Limb (tissue), 2 donors: Measurements from ENCODE around the gene DIAPH1.

Experiments
- DNase-seq, 2 donors: peaks; one replicate each; pipeline ENCODE4 v3.0.0-alpha.2; 2016; ENCODE audit errors: extremely low spot score in 2 of 2

The DIAPH1 gene

GRCh38 chr5:141618804-141619554, at the start of gene DIAPH1:
Gene DIAPH1, minus strand, starts transcription at chr5:141619000. Its CDS starts 86 bp downstream, at chr5:141618914.
- peak; percentile 94 to 99 for DNase-seq

GRCh38 chr5:141665995-141666940, 47.5 kb upstream of the DIAPH1 start:
- no peak for DNase-seq

GRCh38 chr5:141664733-141665461, 46.1 kb upstream of the DIAPH1 start:
- peak; percentile 47 to 87 for DNase-seq

GRCh38 chr5:141663506-141663905, 44.7 kb upstream of the DIAPH1 start:
- no peak for DNase-seq

GRCh38 chr5:141662028-141662427, 43.2 kb upstream of the DIAPH1 start:
- DNase-seq, result no peak

GRCh38 chr5:141657937-141658545, 39.2 kb upstream of the DIAPH1 start:
- no peak for DNase-seq

- DNase-seq, result no peak
These were observed 38.6 kb upstream of the DIAPH1 start for GRCh38 chr5:141657404-141657803.

GRCh38 chr5:141656396-141656795, 37.6 kb upstream of the DIAPH1 start:
- no peak for DNase-seq

GRCh38 chr5:141655020-141655419, 36.2 kb upstream of the DIAPH1 start:
- DNase-seq, result no peak

GRCh38 chr5:141654298-141654697, 35.5 kb upstream of the DIAPH1 start:
- DNase-seq, result no peak

GRCh38 chr5:141651728-141652105, 32.9 kb upstream of the DIAPH1 start:
- DNase-seq, result no peak

- peak; percentile 70 to 89 for DNase-seq
These were observed 32.3 kb upstream of the DIAPH1 start, which contains the start of gene FCHSD1 for GRCh38 chr5:141650851-141651727. Gene FCHSD1, minus strand, starts transcription at chr5:141651418. Its CDS starts 50 bp downstream, at chr5:141651368.

- no peak for DNase-seq
These were observed 31.2 kb upstream of the DIAPH1 start for GRCh38 chr5:141649972-141650371.

GRCh38 chr5:141649056-141649688, 30.4 kb upstream of the DIAPH1 start:
- DNase-seq, result no peak

- no peak for DNase-seq
These were observed 29.1 kb upstream of the DIAPH1 start for GRCh38 chr5:141647851-141648250.

- no peak for DNase-seq
These were observed 28.4 kb upstream of the DIAPH1 start for GRCh38 chr5:141647242-141647641.

- DNase-seq, result no peak
These were observed 27.2 kb upstream of the DIAPH1 start for GRCh38 chr5:141646026-141646425.

- no peak for DNase-seq
These were observed 23.0 kb upstream of the DIAPH1 start for GRCh38 chr5:141641634-141642267.

- DNase-seq, result no peak
These were observed 21.9 kb upstream of the DIAPH1 start for GRCh38 chr5:141640698-141641097.
